Stimulated activated CD4-positive, alpha-beta T cell treated with anti-CD3 and anti-CD28 coated beads, Interleukin-4, amount 100 ng/mL, for 4 hours (primary cell): Measurements from ENCODE around the gene ASPSCR1.

ENCODE experiments used
- DNase-seq, 2 experiments: peaks; one replicate each; pipeline ENCODE4 v3.0.0-alpha.2; 2020

Gene ASPSCR1

GRCh38 chr17:81984773-81985410 is 7.5 kb downstream of the ASPSCR1 start:
- DNase-seq: no peak

GRCh38 chr17:81986606-81987005 is 9.2 kb downstream of the ASPSCR1 start:
- no peak for DNase-seq

- DNase-seq: no peak
These were observed 9.8 kb downstream of the ASPSCR1 start for GRCh38 chr17:81987161-81987770.

GRCh38 chr17:81990836-81991683 is 13.6 kb downstream of the ASPSCR1 start:
- no peak for DNase-seq

- no peak for DNase-seq
These were observed 14.4 kb downstream of the ASPSCR1 start for GRCh38 chr17:81991684-81992305.

GRCh38 chr17:81992306-81993102 is 15.1 kb downstream of the ASPSCR1 start:
- no peak for DNase-seq

GRCh38 chr17:81993729-81994592 is 16.5 kb downstream of the ASPSCR1 start:
- no peak for DNase-seq

- no peak for DNase-seq
These were observed 17.4 kb downstream of the ASPSCR1 start for GRCh38 chr17:81994593-81995462.

GRCh38 chr17:81995463-81996231 is 18.2 kb downstream of the ASPSCR1 start:
- DNase-seq: no peak

- no peak for DNase-seq
These were observed 18.9 kb downstream of the ASPSCR1 start for GRCh38 chr17:81996232-81996756.

- no peak for DNase-seq
These were observed 19.5 kb downstream of the ASPSCR1 start for GRCh38 chr17:81996757-81997441.

GRCh38 chr17:81998212-81998611 is 20.8 kb downstream of the ASPSCR1 start:
- no peak for DNase-seq

GRCh38 chr17:81998691-81999438 is 21.4 kb downstream of the ASPSCR1 start:
- no peak for DNase-seq

GRCh38 chr17:81999587-81999975 is 22.2 kb downstream of the ASPSCR1 start:
- no peak for DNase-seq

GRCh38 chr17:81999976-82000802 is 22.8 kb downstream of the ASPSCR1 start:
- DNase-seq: no peak

- no peak for DNase-seq
These were observed 23.6 kb downstream of the ASPSCR1 start for GRCh38 chr17:82000803-82001570.
